Nephron progenitor cell (in vitro differentiated cells): Measurements from ENCODE around the gene SUN5.

ENCODE experiments used
- DNase-seq: peaks from one replicate; pipeline ENCODE4 v3.0.0; 2021
- H3K27ac Mint-ChIP-seq: 2 replicates; pipeline ENCODE4 v1.8.0; 2021; ENCODE audit warnings: mild to moderate bottlenecking, moderate library complexity, mixed read lengths
- H3K27me3 Mint-ChIP-seq: 2 replicates; pipeline ENCODE4 v1.8.0; 2021; ENCODE audit warnings: mild to moderate bottlenecking, low read depth, mixed read lengths; ENCODE audit not compliant: poor library complexity
- H3K36me3 Mint-ChIP-seq: 2 replicates; pipeline ENCODE4 v1.8.0; 2021; ENCODE audit warnings: low read depth, mixed read lengths
- H3K4me1 Mint-ChIP-seq: 2 replicates; pipeline ENCODE4 v1.8.0; 2021; ENCODE audit warnings: mixed read lengths
- H3K4me3 Mint-ChIP-seq: 2 replicates; pipeline ENCODE4 v1.8.0; 2021; ENCODE audit warnings: mild to moderate bottlenecking, moderate library complexity, mixed read lengths
- H3K9me3 Mint-ChIP-seq: 2 replicates; pipeline ENCODE4 v1.8.0; 2021; ENCODE audit warnings: mild to moderate bottlenecking, moderate library complexity, mixed read lengths
- CTCF ChIP-seq: fragments of 200-600 bp; sonication (generic); IDR thresholded peaks from 2 replicates; pipeline ENCODE4 v1.5.0; 2021; ENCODE audit warnings: antibody characterized with exemption

Gene SUN5

GRCh38 chr20:33020278-33021161 lies 16.3 kb upstream of the SUN5 start:
- no peaks in the 10 kb centered on the region for H3K36me3 Mint-ChIP-seq
- no peak for DNase-seq
- H3K27me3 Mint-ChIP-seq, result peaks cover 31% of the 10 kb centered on the region
- no peak overlapping the region for H3K27ac Mint-ChIP-seq
- H3K4me3 Mint-ChIP-seq, result no peak overlapping the region
- no peak for TF ChIP-seq CTCF
- H3K9me3 Mint-ChIP-seq, result no peaks in the 10 kb centered on the region
- peaks cover 7% of the 10 kb centered on the region for H3K4me1 Mint-ChIP-seq

GRCh38 chr20:33019465-33020277 lies 15.4 kb upstream of the SUN5 start:
- no peak for TF ChIP-seq CTCF
- H3K4me3 Mint-ChIP-seq, result no peak overlapping the region
- H3K27ac Mint-ChIP-seq, result peak overlapping the region; percentile 9
- no peaks in the 10 kb centered on the region for H3K36me3 Mint-ChIP-seq
- no peaks in the 10 kb centered on the region for H3K9me3 Mint-ChIP-seq
- H3K4me1 Mint-ChIP-seq, result peaks cover 16% of the 10 kb centered on the region
- peaks cover 36% of the 10 kb centered on the region for H3K27me3 Mint-ChIP-seq
- no peak for DNase-seq

GRCh38 chr20:33018169-33018931 lies 14.1 kb upstream of the SUN5 start:
- DNase-seq, result no peak
- Mint-ChIP-seq H3K27ac (no peak overlapping the region), H3K36me3 (no peaks in the 10 kb centered on the region), H3K4me3 (no peak overlapping the region), H3K4me1 (peaks cover 20% of the 10 kb centered on the region), H3K9me3 (no peaks in the 10 kb centered on the region), H3K27me3 (peaks cover 38% of the 10 kb centered on the region)
- TF ChIP-seq CTCF, result no peak

- DNase-seq, result no peak
- Mint-ChIP-seq H3K4me1 (peaks cover 20% of the 10 kb centered on the region), H3K4me3 (no peak overlapping the region), H3K27ac (no peak overlapping the region), H3K9me3 (no peaks in the 10 kb centered on the region), H3K27me3 (peaks cover 42% of the 10 kb centered on the region), H3K36me3 (no peaks in the 10 kb centered on the region)
- TF ChIP-seq CTCF, result no peak
Measured at GRCh38 chr20:33017542-33017941, 13.3 kb upstream of the SUN5 start.

GRCh38 chr20:33016581-33017109 lies 12.4 kb upstream of the SUN5 start:
- Mint-ChIP-seq H3K27ac (peak overlapping the region; percentile 16), H3K4me3 (no peak overlapping the region), H3K9me3 (no peaks in the 10 kb centered on the region), H3K4me1 (peaks cover 20% of the 10 kb centered on the region), H3K27me3 (peaks cover 46% of the 10 kb centered on the region), H3K36me3 (no peaks in the 10 kb centered on the region)
- no peak for DNase-seq
- TF ChIP-seq CTCF, result no peak
